ENCODE data around the gene LGALS7.

LGALS7 gene

GRCh38 chr19:38727868-38728660, 45.3 kb downstream of the LGALS7 start:
- TF ChIP-seq TAF1 (IDR thresholded peaks at IDR 0.05; ENCODE audit: low read depth): no peak
- TF ChIP-seq ZBTB7A (IDR thresholded peaks at IDR 0.05; ENCODE audit: low read depth): no peak
- no peak for TF ChIP-seq REST (IDR thresholded peaks at IDR 0.05; ENCODE audit: low read depth)
- TF ChIP-seq CREB1 (IDR thresholded peaks at IDR 0.05; ENCODE audit: low read depth): no peak
- TF ChIP-seq EGR1 (IDR thresholded peaks at IDR 0.05): no peak
- no peak for TF ChIP-seq MAX (IDR thresholded peaks at IDR 0.05)
- TF ChIP-seq TCF12 (IDR thresholded peaks at IDR 0.05; ENCODE audit: low read depth): no peak
- TF ChIP-seq FOXM1 (IDR thresholded peaks at IDR 0.05; ENCODE audit: borderline replicate concordance, low read depth): no peak
- TF ChIP-seq NFIC (IDR thresholded peaks at IDR 0.05): no peak

GRCh38 chr19:38727306-38727867, 45.9 kb downstream of the LGALS7 start:
- no peak for TF ChIP-seq TCF12 (IDR thresholded peaks at IDR 0.05; ENCODE audit: low read depth)

GRCh38 chr19:38726761-38727301, 46.5 kb downstream of the LGALS7 start:
- TF ChIP-seq CEBPB (IDR thresholded peaks at IDR 0.05): no peak
- no peak for TF ChIP-seq ZBTB7A (IDR thresholded peaks at IDR 0.05; ENCODE audit: low read depth)
- no peak for TF ChIP-seq TAF1 (IDR thresholded peaks at IDR 0.05; ENCODE audit: low read depth)
- TF ChIP-seq FOXM1 (IDR thresholded peaks at IDR 0.05; ENCODE audit: borderline replicate concordance, low read depth): no peak
- no peak for TF ChIP-seq NFIC (IDR thresholded peaks at IDR 0.05)
- no peak for TF ChIP-seq RAD21 (IDR thresholded peaks at IDR 0.05; ENCODE audit: low read depth)
- TF ChIP-seq TEAD4 (IDR thresholded peaks at IDR 0.05): no peak
- TF ChIP-seq EGR1 (IDR thresholded peaks at IDR 0.05): no peak
- no peak for TF ChIP-seq CREB1 (IDR thresholded peaks at IDR 0.05; ENCODE audit: low read depth)
- TF ChIP-seq YY1 (IDR thresholded peaks at IDR 0.05; ENCODE audit: low read depth): no peak
- TF ChIP-seq TCF12 (IDR thresholded peaks at IDR 0.05; ENCODE audit: low read depth): no peak
- TF ChIP-seq REST (IDR thresholded peaks at IDR 0.05; ENCODE audit: low read depth): no peak
- TF ChIP-seq EP300 (IDR thresholded peaks at IDR 0.05; ENCODE audit: borderline replicate concordance): no peak
- no peak for TF ChIP-seq MAX (IDR thresholded peaks at IDR 0.05)
- TF ChIP-seq USF1 (IDR thresholded peaks at IDR 0.05): no peak

- no peak for TF ChIP-seq TEAD4 (IDR thresholded peaks at IDR 0.05)
- TF ChIP-seq MAX (IDR thresholded peaks at IDR 0.05): no peak
- TF ChIP-seq TCF12 (IDR thresholded peaks at IDR 0.05; ENCODE audit: low read depth): no peak
- no peak for TF ChIP-seq RAD21 (IDR thresholded peaks at IDR 0.05; ENCODE audit: low read depth)
- TF ChIP-seq CEBPB (IDR thresholded peaks at IDR 0.05): no peak
- no peak for TF ChIP-seq FOXM1 (IDR thresholded peaks at IDR 0.05; ENCODE audit: borderline replicate concordance, low read depth)
- TF ChIP-seq REST (IDR thresholded peaks at IDR 0.05; ENCODE audit: low read depth): no peak
- TF ChIP-seq NFIC (IDR thresholded peaks at IDR 0.05): no peak
- TF ChIP-seq USF1 (IDR thresholded peaks at IDR 0.05): no peak
- TF ChIP-seq CREB1 (IDR thresholded peaks at IDR 0.05; ENCODE audit: low read depth): no peak
- no peak for TF ChIP-seq TAF1 (IDR thresholded peaks at IDR 0.05; ENCODE audit: low read depth)
- no peak for TF ChIP-seq EP300 (IDR thresholded peaks at IDR 0.05; ENCODE audit: borderline replicate concordance)
- TF ChIP-seq YY1 (IDR thresholded peaks at IDR 0.05; ENCODE audit: low read depth): no peak
- no peak for TF ChIP-seq ZBTB7A (IDR thresholded peaks at IDR 0.05; ENCODE audit: low read depth)
- TF ChIP-seq EGR1 (IDR thresholded peaks at IDR 0.05): no peak
Observed at GRCh38 chr19:38726284-38726673, 47.0 kb downstream of the LGALS7 start.
